ENCODE results near the gene XPR1. TPM values are rescaled to one million over a fixed set of nuclear protein-coding genes. Genes with fewer than 3 reads are reported as not detected.
"Not testable (repeated sequence)": the region's sequence is repeated elsewhere in the genome, so short reads cannot be mapped to it uniquely, and the experiment has no call there.

Gene XPR1
- total RNA-seq, 2 donors from 2014 or later: 39.3 to 50.9 TPM

DNA sequence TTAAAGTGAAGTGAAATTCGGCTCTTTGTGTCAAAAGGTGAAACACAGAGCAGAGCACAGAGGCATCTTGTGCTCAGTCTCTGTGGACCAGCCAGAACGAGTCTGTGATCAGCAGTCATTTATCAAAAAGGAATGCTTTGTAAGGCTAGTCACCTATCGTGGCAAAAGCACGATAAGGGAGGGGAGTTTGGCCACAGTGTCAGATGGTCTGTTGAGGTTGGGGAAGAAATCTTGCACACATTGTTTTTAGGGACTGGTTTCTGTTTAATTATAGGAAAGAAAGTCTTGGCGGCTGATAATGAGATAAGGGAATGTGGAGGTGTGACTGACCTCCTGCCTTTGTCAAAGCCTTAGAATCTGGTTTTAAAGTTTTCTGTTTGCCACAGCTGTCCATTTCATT, 222.6 kb downstream of the XPR1 start:
- H3K9me3 Mint-ChIP-seq: no peaks in the 10 kb centered on the region
- peak overlapping the region; percentile 67 for H3K4me3 ChIP-seq (ENCODE audit: low read length)
- 47 to 55% methylated on average over 5 of the region's 5 CpGs for WGBS, 2 experiments (ENCODE audit: insufficient coverage in 1 of 2, insufficient read length in 1 of 2)
- H3K9me3 ChIP-seq (ENCODE audit: control insufficient read depth, low read length): no peaks in the 10 kb centered on the region
- H3K27ac ChIP-seq (ENCODE audit: low read depth, low read length): peak overlapping the region; percentile 39
- peak overlapping the region; percentile 78 for H3K27ac Mint-ChIP-seq
- H3K27me3 ChIP-seq (ENCODE audit: control insufficient read depth, insufficient read depth, low read length, poor library complexity, severe bottlenecking): no peaks in the 10 kb centered on the region
- peak; percentile 56 for DNase-seq
- no peaks in the 10 kb centered on the region for H3K36me3 ChIP-seq (ENCODE audit: control insufficient read depth, insufficient read depth, low read length)
- H3K4me1 ChIP-seq (ENCODE audit: control insufficient read depth, insufficient read depth, low read length): peaks cover 9% of the 10 kb centered on the region
- no peak overlapping the region for H3K9ac ChIP-seq (ENCODE audit: extremely low read depth, low read length, poor library complexity, severe bottlenecking)
- no peak for TF ChIP-seq CTCF (conservative IDR thresholded peaks at IDR 0.05)
- peaks cover 6% of the 10 kb centered on the region for H3K36me3 Mint-ChIP-seq (ENCODE audit: low read depth)
- H3K4me1 Mint-ChIP-seq: peaks cover 34% of the 10 kb centered on the region
- no peaks in the 10 kb centered on the region for H3K27me3 Mint-ChIP-seq (ENCODE audit: insufficient read depth)
- H3K4me3 Mint-ChIP-seq: no peak overlapping the region

DNA sequence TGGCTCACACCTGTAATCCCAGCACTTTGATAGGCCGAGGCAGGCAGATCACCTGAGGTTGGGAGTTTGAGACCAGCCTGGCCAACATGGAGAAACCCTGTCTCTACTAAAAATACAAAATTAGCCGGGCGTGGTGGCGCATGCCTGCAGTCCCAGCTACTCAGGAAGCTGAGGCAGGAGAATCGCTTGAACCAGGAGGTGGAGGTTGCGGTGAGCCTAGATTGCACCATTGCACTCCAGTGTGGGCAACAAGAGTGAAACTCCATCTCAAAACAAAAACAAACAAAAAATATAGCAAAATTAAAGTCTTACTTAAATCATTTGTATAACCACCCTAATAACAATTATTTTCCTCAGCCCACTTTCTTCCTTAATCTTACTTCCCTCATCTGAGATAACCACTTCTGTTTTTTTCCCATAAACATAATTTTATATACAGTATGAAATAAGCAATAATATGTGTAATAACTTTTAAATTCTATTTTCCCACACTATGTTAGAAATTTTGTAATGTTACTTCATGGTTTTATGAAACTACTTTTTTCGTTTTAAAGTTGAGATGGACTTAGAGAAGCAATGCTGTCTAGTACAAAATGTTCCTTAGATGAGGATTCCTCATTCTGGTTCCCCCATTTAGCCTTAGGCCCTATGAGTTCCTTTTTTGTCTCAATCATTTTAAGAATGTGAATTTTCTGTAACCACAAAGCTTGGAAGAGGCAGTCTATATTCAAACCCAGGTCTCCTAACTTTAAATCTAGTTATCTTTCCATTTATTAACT, 226.3 kb downstream of the XPR1 start:
- WGBS, 2 experiments (ENCODE audit: insufficient coverage in 1 of 2, insufficient read length in 1 of 2): 79 to 87% methylated on average over 4 to 7 of the region's 7 CpGs
- H3K4me1 ChIP-seq (ENCODE audit: control insufficient read depth, insufficient read depth, low read length); DNase-seq; H3K36me3 Mint-ChIP-seq (ENCODE audit: low read depth); H3K27ac ChIP-seq (ENCODE audit: low read depth, low read length); H3K27ac Mint-ChIP-seq; H3K4me3 Mint-ChIP-seq; H3K9me3 ChIP-seq (ENCODE audit: control insufficient read depth, low read length); H3K27me3 Mint-ChIP-seq (ENCODE audit: insufficient read depth); H3K9me3 Mint-ChIP-seq; H3K27me3 ChIP-seq (ENCODE audit: control insufficient read depth, insufficient read depth, low read length, poor library complexity, severe bottlenecking); H3K9ac ChIP-seq (ENCODE audit: extremely low read depth, low read length, poor library complexity, severe bottlenecking); H3K36me3 ChIP-seq (ENCODE audit: control insufficient read depth, insufficient read depth, low read length); H3K4me3 ChIP-seq (ENCODE audit: low read length): not testable (repeated sequence)
- H3K4me1 Mint-ChIP-seq: peaks cover 42% of the 10 kb centered on the region

- H3K4me3 Mint-ChIP-seq: no peak overlapping the region
- no peak for TF ChIP-seq CTCF (conservative IDR thresholded peaks at IDR 0.05)
- H3K36me3 Mint-ChIP-seq (ENCODE audit: low read depth): peaks cover 3% of the 10 kb centered on the region
- Histone ChIP-seq H3K27me3 (ENCODE audit: control insufficient read depth, insufficient read depth, low read length, poor library complexity, severe bottlenecking) (no peaks in the 10 kb centered on the region), H3K36me3 (ENCODE audit: control insufficient read depth, insufficient read depth, low read length) (no peaks in the 10 kb centered on the region), H3K9me3 (ENCODE audit: control insufficient read depth, low read length) (no peaks in the 10 kb centered on the region), H3K4me3 (ENCODE audit: low read length) (no peak overlapping the region), H3K4me1 (ENCODE audit: control insufficient read depth, insufficient read depth, low read length) (peaks cover 6% of the 10 kb centered on the region), H3K9ac (ENCODE audit: extremely low read depth, low read length, poor library complexity, severe bottlenecking) (no peak overlapping the region), H3K27ac (ENCODE audit: low read depth, low read length) (no peak overlapping the region)
- no peaks in the 10 kb centered on the region for H3K27me3 Mint-ChIP-seq (ENCODE audit: insufficient read depth)
- DNase-seq: no peak
- peaks cover 30% of the 10 kb centered on the region for H3K4me1 Mint-ChIP-seq
- H3K9me3 Mint-ChIP-seq: no peaks in the 10 kb centered on the region
- WGBS, 2 experiments (ENCODE audit: insufficient coverage in 1 of 2, insufficient read length in 1 of 2): 92 to 100% methylated on average over 1 of the region's 1 CpG
- no peak overlapping the region for H3K27ac Mint-ChIP-seq
These were observed 227.5 kb downstream of the XPR1 start for GRCh38 chr1:180859306-180859705.
